GM21423 (cell line): ENCODE data around the gene VEZT.
"Not testable (repeated sequence)": the region's sequence is repeated elsewhere in the genome, so short reads cannot be mapped to it uniquely, and the experiment has no call there.

ENCODE experiments used
- ATAC-seq: cut with Tn5 transposase; IDR thresholded peaks from one replicate; pipeline ENCODE4 v1.9.1; 2021; ENCODE audit warnings: mild to moderate bottlenecking, moderate library complexity; ENCODE audit not compliant: unreplicated experiment

VEZT gene

DNA sequence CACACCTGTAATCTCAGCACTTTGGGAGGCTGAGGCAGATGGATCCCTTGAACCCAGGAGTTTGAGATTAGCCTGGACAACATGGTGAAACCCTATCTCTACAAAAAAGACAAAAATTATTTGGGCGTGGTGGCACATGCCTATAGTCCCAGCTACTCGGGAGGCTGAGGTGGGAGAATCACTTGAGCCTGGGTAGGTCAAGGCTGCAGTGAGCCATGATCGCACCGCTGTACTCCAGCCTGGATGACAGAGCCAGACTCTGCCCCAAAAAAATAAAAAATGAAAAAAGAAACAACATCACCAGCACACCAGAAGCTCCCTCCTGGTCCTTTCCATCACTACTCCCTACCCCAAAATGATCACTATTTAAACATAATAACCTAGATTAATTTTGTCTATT is 2.6 kb downstream of the VEZT start:
- ATAC-seq: no peak

GRCh38 chr12:95220726-95221125 is 3.1 kb downstream of the VEZT start:
- no peak for ATAC-seq

DNA sequence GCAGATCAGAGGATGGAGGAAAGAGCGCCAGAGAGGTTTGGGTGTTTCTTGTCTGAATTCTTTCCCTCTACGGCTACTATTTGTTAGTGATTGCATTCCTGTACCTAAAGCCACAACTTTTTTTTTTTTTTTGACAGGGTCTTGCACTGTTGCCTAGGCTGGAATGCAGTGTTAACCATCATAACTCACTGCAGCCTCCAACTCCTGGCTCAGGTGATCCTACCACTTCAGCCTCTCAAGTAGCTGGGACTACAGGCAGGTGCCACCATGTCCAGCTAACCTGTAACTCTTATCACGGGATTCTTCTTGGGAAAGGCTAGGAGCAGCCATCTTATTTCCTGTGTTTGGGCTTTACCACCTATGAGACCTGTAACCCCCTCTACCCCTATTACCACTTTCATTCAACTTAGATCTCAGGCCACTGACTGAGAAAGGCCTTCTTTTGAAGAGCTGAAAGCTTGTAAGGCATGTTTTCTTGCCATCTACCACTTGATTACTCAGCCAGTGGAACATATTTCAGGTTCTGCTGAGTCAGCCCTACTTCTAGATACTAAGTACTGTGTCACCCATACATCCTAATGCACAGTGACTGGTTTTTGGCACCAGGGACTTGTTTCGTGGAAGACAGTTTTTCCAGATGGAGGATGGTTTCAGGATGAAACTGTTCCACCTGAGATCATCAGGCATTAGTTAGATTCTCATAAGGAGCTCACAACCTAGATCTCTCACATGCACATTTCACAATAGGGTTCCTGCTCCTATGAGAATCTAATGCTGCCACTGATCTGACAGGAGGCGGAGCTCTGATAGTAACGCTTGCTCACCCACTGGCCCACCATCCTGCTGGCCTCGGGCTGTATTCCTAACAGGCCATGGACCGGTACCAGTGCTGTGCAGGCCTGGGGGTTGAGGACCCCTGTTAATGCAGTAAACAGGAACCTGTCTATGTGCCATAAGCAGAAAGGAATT is 6.9 kb downstream of the VEZT start:
- ATAC-seq: no peak

DNA sequence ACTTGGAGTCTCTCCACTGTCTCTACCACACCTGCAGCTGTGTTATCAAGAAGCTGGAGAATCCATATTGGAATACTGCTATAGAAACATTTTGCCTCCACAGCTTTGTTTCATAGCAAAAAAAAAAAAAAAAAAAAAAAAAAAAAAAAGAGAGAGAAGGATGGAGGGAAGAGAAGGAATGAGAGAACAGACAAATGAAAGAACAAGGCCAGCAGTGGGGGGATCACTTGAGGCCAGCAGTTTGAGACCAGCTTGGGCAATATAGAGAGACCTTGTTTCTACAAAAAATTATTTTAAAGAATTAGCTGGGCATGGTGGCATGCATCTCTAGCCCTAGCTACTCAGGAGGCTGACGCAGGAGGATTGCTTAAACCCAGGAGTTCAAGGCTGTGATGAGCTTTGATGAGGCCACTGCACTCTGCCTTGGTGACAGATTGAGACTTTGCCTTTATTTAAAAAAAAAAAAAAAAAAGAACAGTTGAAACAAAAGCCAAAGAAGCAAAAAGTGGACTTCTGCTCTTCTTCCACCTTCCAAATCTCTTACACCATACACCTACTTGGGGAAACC is 8.1 kb downstream of the VEZT start:
- no peak for ATAC-seq

GRCh38 chr12:95227818-95228356 is 10.3 kb downstream of the VEZT start:
- ATAC-seq: no peak

GRCh38 chr12:95228617-95229016 is 11.0 kb downstream of the VEZT start:
- ATAC-seq: no peak

DNA sequence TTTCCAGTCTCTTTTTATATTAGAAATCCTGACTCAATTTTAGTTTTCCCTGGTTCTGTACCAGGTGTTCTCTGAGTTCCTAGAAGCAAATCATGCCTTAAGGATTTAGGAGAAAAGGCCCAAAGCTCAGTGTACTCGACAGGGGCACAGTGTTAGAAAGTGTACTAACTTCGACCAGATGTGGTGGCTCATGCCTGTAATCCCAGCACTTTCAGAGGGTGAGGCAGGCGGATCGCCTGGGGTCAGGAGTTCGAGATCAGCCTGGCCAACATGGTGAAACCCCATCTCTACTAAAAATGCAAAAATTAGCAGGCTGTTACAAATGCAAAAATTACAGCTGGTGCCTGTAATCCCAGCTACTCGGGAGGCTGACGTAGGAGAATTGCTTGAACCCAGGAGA is 12.0 kb downstream of the VEZT start:
- no peak for ATAC-seq

DNA sequence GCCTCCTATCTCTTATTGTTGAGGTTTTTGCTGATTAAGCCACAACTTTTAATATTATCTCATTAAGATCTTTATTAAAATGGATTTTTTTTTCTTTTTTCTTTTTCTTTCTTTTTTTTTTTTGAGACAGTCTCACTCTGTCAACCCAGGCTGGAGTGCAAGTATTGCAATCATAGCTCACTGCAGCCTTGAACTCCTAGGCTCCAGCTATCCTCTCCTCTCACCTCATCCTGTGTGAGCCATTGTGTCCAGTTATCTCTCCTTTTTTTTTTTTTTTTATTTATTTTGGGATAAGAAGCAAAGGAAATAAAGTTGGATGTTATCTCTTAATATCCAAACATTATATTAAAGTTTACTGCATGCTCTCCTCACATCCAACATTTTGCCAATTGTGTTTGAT is 12.7 kb downstream of the VEZT start:
- no peak for ATAC-seq

DNA sequence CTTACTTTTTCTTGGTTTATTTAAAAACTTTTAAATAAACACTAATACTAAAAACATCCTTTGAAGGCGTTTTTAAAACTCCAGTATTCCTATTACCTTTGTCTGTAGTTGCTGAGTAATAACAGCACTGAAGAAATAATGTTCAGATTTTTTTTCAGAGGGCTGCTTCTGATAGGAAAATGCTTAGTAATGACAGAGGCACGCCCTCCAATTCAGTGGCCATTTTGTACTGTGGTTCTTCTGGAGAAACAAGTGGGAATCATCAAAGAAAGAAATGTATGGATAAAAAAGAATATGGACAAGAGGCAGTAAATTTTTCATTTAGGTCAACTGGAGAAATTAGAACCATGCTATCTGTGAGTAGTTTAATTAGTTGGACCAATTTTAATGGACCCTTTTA is 13.6 kb downstream of the VEZT start:
- ATAC-seq: no peak

DNA sequence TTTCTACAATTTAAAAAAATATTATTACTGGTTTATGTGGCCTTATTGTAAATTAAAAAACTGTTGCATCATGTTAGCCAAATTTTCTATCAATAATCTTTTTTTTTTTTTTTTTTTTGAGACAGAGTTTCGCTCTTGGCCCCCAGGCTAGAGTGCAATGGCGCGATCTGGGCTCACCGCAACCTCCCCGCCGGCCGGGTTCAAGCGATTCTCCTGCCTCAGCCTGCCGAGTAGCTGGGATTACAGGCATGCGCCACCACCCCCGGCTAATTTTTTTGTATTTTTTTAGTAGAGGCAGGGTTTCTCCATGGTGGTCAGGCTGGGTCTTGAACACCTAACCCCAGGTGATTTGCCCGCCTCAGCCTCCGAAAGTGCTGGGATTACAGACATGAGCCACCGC is 16.6 kb downstream of the VEZT start:
- not testable (repeated sequence) for ATAC-seq

DNA sequence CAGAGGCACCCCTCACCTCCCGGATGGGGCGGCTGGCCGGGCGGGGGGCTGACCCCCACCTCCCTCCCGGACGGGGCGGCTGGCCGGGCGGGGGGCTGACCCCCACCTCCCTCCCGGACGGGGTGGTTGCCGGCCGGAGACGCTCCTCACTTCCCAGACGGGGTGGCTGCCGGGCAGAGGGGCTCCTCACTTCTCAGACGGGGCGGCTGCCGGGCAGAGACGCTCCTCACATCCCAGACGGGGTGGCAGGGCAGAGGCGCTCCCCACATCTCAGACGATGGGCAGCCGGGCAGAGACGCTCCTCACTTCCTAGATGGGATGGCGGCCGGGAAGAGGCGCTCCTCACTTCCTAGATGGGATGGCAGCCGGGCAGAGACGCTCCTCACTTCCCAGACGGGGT is 18.0 kb downstream of the VEZT start:
- ATAC-seq: not testable (repeated sequence)

DNA sequence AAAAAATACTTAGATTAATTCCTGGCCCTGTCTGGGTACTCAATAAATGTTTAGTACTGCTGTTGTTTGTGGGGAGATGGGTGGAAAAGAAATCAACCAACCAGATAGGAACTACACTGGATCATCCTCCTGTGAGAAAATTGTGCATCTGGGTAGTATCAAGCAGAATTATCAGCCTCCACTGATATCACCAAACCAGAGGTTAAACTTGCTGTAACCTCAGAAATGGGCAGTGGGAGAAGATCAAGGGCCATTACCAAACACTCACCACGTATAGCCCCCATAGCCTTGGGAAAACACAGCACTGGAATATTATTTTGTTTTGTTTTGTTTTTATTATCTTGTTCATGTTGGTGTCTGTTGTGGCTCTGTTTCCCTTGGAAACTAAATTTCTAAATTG is 19.7 kb downstream of the VEZT start:
- ATAC-seq: no peak

DNA sequence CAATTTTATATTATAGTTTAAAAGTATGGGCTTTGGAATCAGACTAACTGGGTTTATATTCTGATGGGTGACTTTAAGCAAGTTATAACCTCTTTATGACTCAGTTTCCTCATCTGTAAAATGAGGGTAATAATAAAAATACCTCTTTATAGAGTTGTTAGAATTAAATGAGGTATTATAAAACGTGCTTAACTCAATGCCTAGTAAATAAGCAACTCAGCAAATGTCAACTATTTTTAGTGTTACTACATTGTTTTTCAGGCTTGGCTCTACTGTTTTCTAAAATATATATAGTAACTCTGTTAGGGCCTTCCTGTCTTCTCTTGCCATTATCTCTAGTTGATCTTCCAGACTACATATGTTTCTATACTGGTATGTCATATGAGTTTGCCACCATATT is 20.5 kb downstream of the VEZT start:
- ATAC-seq: no peak

GRCh38 chr12:95239216-95239615 is 21.6 kb downstream of the VEZT start:
- no peak for ATAC-seq

DNA sequence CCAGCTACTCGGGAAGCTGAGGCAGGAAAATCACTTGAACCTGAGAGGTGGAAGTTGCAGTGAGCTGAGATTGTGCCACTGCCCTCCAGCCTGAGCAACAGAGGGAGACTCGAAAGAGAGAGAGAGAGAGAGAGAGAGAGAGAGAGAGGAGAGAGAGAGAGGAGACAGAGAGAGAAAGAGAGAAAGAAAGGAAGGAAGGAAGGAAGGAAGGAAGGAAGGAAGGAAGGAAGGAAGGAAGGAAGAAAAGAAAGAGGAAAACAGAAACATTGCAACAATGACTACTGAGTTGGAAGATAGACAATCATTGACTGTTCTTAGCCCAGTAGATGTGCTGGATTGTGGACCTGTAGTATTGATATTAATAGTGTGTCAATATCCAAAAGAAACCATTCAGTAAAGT is 22.2 kb downstream of the VEZT start:
- not testable (repeated sequence) for ATAC-seq

DNA sequence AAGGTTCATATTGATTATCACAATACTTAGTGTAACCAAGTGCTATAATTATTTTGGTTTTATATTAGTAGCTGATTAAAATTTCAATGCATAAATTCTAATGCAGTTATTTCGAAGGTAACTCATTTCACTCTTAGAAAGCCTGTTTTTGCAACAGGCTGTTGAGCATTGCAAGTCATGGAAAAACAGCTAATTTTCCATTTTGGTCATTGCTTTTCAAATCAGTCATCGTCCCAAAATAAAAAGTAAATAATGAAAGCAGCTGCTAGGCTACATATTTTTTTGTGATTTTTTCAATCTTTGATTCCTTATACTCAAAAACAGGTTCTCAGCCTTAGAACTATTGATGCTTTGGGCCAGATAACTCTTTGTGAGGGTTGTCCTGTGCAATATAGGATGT is 22.9 kb downstream of the VEZT start:
- ATAC-seq: no peak

GRCh38 chr12:95241138-95241537 is 23.5 kb downstream of the VEZT start:
- ATAC-seq: not testable (repeated sequence)

- no peak for ATAC-seq
These were observed 24.3 kb downstream of the VEZT start for GRCh38 chr12:95241761-95242506.

DNA sequence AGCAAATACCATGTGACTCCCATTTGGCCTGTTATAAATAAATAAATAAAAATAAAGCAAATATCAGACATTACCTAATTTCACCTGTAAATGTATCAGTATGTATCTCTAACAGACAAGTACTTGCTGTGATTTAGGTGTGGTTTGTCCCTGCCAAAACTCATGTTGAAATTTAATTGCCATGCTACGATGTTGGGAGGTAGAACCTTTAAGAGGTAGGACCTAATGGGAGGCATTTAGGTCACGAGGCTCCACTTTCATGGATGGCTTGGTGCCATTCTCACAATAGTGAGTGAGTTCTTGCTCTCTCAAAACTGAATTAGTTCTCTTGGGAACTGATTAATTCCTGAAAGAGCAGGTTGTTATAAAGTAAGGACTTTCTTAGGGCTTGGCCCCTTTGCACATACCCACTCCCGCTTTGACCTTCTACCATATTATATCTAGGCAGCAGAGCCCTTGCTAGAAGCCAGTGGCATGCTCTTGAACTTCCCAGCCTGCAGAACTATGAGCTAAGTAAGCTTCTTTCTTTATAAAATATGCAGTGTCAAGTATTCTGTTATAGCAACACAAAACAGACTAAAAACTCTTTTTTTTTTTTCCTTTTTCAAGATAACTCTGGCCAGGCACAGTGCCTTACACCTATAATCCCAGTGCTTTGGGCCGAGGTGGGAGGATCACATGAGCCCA is 26.0 kb downstream of the VEZT start:
- no peak for ATAC-seq

GRCh38 chr12:95244350-95244749 is 26.7 kb downstream of the VEZT start:
- no peak for ATAC-seq

DNA sequence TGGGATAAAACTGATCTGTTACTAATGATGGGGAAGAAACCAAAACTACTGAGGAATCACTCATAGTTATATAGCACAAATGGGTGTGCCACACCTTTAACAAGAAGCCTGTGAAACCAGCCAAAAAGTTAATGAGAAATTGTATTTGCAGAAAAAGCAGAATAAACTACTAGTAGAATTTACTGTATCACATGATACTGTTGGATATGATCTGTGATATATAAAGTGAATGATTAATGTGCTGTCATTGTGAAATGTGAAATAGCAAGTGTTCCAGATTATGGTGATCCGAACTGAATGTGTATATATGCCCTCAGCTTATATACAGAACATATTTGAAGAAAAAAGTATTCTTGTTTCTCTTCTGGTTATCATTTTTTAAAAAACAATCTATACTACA is 30.5 kb downstream of the VEZT start:
- ATAC-seq: no peak
